ENCODE data around the gene SLC13A3.
"Not testable (repeated sequence)": the region's sequence is repeated elsewhere in the genome, so short reads cannot be mapped to it uniquely, and the experiment has no call there.

SLC13A3 gene

GRCh38 chr20:46681032-46681854 lies 30.0 kb upstream of the SLC13A3 start:
- peak; percentile 30 for DNase-seq (ENCODE audit: low read depth)

- DNase-seq (ENCODE audit: low read depth): no peak
Measured at GRCh38 chr20:46680684-46681031, 29.4 kb upstream of the SLC13A3 start.

- no peak for DNase-seq (ENCODE audit: low read depth)
Measured at GRCh38 chr20:46678516-46678915, 27.3 kb upstream of the SLC13A3 start.

GRCh38 chr20:46677608-46678007 lies 26.3 kb upstream of the SLC13A3 start:
- DNase-seq (ENCODE audit: low read depth): no peak

GRCh38 chr20:46676649-46677316 lies 25.5 kb upstream of the SLC13A3 start:
- DNase-seq (ENCODE audit: low read depth): not testable (repeated sequence)

GRCh38 chr20:46674253-46675083 lies 23.2 kb upstream of the SLC13A3 start:
- DNase-seq (ENCODE audit: low read depth): no peak

- no peak for DNase-seq (ENCODE audit: low read depth)
Measured at GRCh38 chr20:46673394-46674252, 22.4 kb upstream of the SLC13A3 start.

GRCh38 chr20:46672543-46673148 lies 21.4 kb upstream of the SLC13A3 start:
- no peak for DNase-seq (ENCODE audit: low read depth)

- DNase-seq (ENCODE audit: low read depth): no peak
Measured at GRCh38 chr20:46671866-46672542, 20.7 kb upstream of the SLC13A3 start.

- DNase-seq (ENCODE audit: low read depth): no peak
Measured at GRCh38 chr20:46670585-46671584, 19.6 kb upstream of the SLC13A3 start.

- no peak for DNase-seq (ENCODE audit: low read depth)
Measured at GRCh38 chr20:46670228-46670584, 18.9 kb upstream of the SLC13A3 start.

GRCh38 chr20:46666818-46667515 lies 15.7 kb upstream of the SLC13A3 start:
- no peak for DNase-seq (ENCODE audit: low read depth)

- DNase-seq (ENCODE audit: low read depth): no peak
Measured at GRCh38 chr20:46666306-46666705, 15.0 kb upstream of the SLC13A3 start.

GRCh38 chr20:46665602-46666001 lies 14.3 kb upstream of the SLC13A3 start:
- DNase-seq (ENCODE audit: low read depth): no peak

- no peak for DNase-seq (ENCODE audit: low read depth)
Measured at GRCh38 chr20:46663531-46663930, 12.3 kb upstream of the SLC13A3 start.

- no peak for DNase-seq (ENCODE audit: low read depth)
Measured at GRCh38 chr20:46661659-46662058, 10.4 kb upstream of the SLC13A3 start.

- DNase-seq (ENCODE audit: low read depth): no peak
Measured at GRCh38 chr20:46660487-46660886, 9.2 kb upstream of the SLC13A3 start.

- DNase-seq (ENCODE audit: low read depth): no peak
Measured at GRCh38 chr20:46657618-46658017, 6.4 kb upstream of the SLC13A3 start.

- DNase-seq (ENCODE audit: low read depth): no peak
Measured at GRCh38 chr20:46657137-46657536, 5.9 kb upstream of the SLC13A3 start.

Data from activated T-helper 1 cell treated with Interleukin-2 at 50 U/mL for 16 hours (primary cell).